NCI-H2196 (cell line): ENCODE results near the gene RIT2.

Experiments used
- DNase-seq: peaks from one replicate; lab custom pipeline; 2025; ENCODE audit not compliant: unreplicated experiment; lab: John Stamatoyannopoulos, UW

RIT2 gene

GRCh38 chr18:42706029-42706608 is 409.4 kb downstream of the RIT2 start:
- DNase-seq, result no peak
